NCI-H1417 (cell line): ENCODE data around the gene PITX1.
"Not testable (repeated sequence)": the region's sequence is repeated elsewhere in the genome, so short reads cannot be mapped to it uniquely, and the experiment has no call there.

Experiments used
- DNase-seq, 3 experiments: peaks; one replicate each; lab custom pipeline; 2025; lab: John Stamatoyannopoulos, UW

PITX1 gene

DNA sequence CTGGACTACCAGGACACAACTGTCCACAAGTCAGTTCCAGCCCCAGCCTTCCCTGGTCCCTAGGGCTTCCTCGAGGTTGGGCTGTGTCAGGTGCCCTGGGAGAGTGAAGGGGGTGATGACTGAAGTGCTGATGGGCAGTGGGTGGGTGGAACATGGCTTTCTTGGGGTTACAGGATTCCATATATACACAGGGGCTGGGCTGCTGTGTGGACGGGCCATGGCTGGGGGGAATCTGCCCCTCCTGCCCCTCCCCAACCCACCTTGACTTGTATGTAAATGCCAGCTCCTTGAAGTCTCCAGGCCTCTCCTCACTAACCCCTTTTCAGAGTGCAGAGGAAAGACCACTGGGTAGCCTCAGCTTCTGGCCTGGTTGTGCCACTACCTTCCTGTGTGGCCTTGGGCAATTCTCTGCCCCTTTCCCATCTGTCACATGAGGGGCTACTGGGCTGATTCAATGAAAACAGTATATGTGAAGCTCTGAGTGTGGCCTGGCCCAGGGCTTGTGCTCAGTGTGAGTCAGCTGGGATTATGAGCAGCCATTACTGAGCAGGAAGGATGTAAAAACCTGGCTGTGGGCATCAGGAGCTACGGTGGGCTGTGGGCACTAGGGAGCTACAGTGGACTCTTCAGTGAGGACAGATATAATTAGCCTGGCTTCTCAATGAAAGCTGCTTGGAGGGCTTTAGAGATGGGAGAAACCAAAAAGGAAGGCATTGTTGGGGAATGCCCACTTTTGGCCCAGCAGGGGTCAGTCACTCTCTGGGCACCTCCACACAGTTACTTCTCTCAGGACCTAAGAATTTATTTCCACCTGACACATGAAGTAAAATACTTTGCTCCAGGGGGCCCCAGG lies 23.3 kb downstream of the PITX1 start:
- no peak for DNase-seq

DNA sequence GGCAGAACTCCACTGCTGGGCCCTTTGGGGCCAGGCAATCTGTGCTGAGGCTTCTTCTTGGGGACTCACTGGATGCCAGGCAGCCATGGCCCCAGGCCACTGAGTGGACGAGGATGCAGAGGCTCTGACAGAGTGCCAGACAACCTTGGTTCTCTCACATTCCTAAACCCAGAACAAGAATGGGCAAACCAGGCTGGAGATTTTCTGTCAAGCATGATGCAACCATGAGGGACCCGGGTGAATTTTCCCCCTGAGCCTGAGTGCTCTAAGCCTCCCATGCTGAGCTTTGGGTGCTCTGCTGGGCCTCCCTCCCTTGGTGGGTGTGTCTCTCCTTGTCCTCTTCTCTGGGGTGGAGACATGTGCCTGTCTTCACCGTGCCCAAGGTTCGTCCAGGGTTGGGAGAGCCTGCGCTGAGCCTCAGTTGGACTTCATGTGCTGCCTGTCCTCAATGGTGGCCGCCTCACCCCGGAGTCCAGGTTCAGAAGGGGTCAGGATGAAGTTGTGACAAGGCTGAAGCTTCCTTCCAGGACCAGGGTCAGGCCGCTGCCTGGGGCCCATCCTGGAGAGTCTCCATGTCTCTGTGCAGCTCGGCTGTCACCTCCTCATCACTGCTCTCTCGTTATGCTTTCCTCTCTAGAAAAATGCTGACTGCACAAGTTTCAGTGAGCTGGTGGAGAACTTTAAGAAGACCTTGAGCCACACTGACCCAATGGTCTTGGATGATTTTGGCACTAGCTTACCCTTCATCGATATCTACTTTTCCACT lies 24.1 kb downstream of the PITX1 start:
- peak in 1 of 3 experiments; percentile 47 for DNase-seq

DNA sequence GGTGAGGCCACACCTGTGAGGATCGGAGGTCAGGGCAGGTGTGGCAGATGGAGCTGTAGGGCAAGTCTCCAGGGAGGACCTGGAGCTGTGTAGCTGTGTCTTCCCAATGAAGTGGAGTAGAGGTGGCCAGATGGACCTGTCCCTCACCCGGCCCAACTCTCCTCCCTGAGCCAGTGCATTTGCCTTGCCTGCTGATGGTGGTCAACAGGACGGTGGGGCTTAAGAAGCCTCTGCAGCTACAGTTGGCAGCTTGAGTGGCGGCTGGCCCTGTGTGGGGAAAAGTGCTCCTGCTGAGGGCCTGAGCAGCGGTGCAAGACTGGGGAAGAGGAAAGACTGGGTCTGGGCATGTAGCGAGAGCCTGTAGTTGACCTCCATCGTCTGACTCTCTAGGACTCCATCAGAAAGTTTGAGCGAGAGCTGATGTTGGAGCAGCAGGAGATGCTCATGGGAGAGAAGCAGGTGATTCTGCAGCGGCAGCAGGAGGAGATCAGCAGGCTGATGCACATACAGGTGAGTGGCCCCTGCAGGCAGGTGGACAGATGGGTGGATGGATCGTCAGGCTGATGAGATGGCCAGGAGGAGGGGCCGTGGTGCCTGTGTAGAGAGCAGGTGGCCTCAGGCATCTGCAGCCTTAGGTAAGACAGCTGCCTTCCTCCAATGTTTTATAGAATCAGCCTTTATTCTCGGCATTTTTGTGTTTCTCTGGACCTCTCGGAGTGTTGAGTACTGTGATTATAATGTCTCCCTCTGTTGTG lies 24.9 kb downstream of the PITX1 start:
- peak in 2 of 3 experiments; percentile 47 to 73 for DNase-seq

DNA sequence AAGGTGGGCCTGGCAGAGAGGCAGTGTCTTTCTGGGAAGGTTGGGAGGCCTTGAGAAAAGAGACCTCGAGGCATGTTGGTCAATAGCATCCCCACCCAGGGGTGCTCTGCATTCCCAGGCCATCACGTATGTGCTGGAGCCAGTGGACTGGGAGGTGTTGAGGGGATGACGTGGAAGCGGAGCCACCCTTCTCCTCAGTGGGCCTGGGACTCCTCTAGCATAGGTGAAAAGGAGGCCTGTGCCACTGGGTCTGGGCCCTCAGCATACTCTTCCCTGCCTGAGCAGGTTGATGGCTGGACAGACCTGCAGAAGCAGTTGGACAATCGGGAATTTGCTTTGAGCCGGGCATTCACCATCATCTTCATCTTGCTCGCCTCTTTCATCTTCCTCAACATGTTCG lies 25.5 kb downstream of the PITX1 start:
- DNase-seq, result no peak

DNA sequence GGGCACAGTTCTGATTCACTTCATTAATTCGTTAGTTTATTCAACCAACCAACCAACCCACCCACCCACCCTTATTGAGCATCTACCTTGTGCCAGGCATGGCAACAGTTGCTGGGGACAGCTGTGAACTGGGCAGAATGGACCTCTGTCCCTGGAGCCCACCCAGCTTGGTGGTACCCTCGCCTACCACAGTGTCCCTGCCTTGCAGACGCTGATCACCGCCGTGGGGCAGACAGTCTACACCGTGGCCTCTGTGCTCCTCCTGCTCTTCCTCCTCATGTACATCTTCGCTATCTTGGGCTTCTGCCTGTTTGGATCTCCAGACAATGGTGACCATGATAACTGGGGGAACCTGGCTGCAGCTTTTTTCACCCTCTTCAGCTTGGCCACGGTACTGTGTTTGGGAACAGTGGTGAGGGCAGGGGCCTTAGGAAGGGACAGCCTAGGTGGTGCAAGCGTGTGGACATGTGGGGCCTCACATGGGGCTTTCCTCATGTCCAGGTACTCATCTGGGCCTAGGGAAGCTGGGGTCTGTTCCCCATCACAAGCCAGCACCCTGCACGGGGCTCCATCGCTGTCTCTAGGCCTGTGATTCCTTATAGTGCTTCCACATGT lies 26.2 kb downstream of the PITX1 start:
- no peak for DNase-seq

DNA sequence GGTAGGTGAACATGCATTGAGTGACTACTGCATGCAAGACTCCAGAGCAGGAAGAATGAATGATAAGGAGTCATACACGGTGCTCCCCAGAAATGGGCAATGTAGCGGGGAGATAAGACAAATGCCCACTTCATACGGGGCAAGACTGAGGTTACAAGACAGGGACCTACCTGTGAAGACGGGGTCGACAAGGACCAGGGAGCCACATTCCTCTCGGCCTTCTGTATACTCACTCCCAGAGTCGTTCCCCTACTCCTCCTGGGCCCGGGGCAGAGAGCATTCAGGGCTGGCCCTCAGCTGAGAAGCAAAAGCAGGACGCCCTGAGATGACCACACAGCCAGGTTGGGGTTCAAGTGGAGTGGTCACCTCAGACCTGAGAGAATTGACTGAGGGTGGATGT lies 26.7 kb downstream of the PITX1 start:
- no peak for DNase-seq

DNA sequence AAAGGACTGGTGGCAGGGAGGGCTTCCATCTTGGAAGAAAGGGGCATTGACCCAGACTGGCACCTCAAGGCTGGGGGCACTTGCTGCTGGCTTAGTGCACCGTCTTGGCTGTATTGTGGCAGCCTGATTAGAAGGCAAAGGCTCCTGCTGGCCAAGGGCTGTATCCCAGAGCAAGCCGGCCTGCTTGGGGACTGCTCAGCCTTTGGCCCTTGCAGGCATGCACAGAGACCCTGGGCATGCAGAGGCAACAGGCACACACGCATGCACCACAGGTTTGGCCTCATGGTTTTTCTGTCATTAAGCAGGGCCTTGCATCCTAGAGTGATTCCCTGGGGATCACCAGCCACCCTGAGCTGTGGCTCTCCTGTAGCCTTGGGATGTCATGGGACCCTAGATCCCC lies 29.0 kb downstream of the PITX1 start:
- no peak for DNase-seq

DNA sequence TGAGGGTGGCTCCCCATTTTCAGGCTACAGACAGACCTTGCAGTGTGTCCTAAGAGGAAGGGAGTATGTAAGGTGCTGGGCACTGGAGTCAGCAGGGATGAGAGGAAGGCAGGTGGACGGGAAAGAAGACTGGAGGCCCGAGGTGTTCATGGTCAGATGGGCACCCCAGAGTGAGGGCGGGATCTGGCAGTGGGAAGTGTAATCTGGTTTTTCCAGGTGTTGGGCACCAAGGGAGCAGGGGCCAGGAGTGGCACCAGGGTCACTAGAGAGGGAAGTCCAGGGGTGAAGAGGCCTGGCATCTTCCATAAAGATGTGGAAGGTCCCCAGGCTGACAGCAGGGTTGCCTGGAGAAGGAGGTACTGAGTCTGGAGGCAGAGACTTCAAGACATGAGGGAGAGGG lies 29.7 kb downstream of the PITX1 start:
- no peak for DNase-seq

DNA sequence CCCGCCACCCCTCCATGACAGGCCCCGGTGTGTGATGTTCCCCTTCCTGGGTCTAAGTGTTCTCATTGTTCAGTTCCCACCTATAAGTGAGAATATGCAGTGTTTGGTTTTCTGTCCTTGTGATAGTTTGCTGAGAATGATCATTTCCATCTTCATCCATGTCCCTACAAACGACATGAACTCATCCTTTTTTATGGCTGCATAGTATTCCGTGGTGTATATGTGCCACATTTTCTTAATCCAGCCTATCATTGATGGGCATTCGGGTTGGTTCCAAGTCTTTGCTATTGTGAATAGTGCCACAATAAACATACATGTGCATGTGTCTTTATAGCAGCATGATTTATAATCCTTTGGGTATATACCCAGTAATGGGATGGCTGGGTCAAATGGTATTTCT lies 36.0 kb downstream of the PITX1 start:
- not testable (repeated sequence) for DNase-seq

DNA sequence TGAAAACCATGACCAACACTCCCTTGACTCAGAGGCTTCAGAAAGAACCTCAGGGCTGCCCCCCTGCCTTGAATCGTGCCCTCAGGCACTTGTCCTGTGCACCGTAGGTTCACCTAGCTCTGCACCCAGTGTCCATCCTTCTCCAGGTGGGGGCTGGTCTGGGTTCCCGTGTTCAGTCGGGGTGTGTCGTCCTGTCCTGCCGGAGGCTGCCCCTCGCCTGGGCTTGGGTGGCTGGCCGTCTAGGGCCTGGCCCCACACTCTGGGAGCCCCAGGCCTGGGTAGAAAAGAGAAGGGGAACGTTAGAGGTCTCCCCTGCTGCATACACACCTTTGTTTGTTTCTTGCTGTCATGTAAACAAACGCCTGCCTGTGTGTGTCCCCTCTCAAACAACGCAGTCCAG lies 37.0 kb downstream of the PITX1 start:
- DNase-seq, result no peak

DNA sequence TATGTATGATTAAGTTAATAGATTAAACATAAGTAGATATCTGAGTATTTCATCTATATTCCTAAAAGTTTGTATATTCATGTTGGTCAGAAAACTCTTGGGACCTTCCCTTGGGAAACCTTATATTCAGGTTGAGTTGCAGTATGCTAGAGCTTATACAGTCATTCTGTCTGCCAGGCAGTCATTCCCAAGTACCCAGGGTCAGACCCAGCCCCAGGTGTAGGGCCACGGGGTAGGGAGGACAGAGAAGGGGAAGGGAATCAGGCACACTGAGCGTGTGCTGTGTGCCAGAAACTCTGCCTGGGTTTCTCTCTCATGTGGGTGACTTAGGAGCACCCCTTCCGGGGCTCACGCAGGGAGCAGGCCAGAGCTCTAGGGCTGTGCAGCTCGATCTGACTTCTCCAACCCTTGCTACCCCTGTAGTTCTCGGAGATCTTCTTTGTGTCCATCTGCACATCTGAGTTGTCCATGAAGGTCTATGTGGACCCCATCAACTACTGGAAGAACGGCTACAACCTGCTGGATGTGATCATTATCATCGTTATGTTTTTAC lies 38.1 kb downstream of the PITX1 start:
- DNase-seq, result no peak

DNA sequence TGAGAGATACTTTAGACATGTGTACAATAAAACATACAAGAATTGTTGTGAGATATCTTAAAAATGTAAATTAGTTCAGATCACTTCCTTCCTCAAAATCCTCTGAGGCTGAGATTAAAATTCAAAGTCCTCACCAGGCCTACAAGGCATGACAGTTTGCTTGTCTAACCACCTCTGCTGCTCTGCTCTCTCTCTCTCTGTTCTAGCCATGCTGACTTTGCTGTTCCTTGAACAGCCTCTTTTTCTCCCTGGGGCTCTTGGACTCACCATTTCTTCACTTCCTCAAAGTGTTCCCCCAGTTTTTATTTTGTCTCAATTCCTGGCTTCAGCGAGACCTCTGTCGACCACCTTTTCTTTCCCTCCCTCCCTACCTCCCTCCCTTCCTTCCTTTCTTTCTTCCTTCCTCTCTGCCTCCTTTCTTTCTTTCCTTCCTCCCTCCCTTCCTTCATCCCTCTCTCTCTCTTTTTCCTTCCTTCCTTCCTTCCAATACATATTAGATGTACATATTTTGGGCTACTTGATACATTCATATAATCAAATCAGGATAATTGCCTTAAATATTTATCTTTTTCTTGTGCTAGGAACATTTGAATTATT lies 39.4 kb downstream of the PITX1 start:
- no peak for DNase-seq

DNA sequence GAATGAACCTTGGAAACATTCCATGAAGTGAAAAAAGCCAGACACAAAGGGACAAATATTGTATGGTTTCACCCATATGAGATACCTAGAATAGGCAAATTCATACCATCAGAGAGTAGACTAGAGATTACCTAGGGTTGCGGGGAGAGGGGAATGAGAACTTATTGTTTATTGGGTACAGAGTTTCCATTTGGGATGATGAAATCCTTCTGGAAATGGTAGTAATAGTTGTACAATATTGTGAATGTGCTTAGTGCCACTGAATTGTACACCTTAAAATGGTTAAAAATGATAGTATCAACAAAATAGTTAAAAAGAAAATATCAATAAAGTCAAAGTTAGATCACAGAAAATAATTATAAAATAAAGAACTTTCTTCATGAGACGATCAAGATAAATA lies 40.9 kb downstream of the PITX1 start:
- no peak for DNase-seq

DNA sequence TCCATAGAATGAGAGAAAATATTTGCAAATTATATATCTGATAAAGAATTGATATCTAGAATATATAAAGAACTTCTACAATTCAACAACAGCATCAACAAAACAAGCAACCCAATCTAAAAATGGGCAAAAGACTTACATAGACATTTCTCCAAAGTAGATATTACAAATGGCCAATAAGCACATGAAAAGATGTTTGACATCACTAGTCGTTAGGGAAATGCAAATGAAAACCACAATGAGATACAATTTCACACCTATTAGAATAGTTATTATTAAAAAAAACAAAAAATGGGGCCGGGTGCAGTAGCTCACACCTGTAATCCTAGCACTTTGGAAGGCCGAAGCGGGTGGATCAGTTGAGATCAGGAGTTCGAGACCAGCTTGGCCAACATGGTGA lies 41.9 kb downstream of the PITX1 start:
- no peak for DNase-seq

DNA sequence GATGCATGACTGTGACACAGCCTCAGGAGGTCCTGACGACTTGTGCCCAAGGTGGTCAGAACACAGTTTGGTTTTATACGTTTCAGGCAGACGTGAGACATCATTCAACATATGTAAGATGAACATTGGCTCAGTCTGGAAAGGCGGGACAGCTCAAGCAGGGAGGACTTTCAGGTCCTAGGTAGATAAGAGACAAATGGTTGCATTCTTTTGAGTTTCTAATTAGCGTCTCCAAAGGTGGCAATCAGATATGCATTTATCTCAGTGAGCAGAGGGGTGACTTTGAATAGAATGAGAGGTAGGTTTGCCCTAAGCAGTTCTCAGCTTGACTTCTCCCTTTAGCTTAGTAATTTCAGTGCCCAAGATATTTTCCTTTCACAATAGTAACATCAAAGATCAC lies 43.8 kb downstream of the PITX1 start:
- not testable (repeated sequence) for DNase-seq

DNA sequence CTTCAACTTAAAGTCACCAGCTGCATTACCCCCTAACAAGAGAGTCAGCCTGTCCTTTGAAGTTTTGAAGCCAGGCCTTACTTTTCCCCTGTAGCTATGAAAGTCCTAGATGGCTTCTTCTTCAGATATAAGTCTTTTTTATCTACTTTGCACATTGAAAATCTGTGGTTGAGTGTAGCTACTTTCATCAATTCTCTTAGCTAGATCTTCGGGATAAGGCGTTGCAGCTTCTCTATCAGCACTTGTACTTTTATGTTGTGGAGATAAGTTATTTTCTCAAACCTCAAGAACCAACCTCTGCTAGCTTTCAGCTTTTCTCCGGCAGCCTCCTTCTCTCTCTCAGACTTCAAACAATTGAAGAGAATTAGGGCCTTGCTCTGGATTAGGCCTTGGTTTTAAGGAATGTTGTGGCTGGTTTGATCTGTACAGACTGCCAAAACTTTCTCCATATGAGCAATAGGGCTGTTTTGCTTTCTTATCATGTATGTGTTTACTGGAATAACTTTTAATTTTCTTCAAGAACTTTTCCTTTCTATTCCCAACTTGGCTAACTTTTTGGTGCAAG lies 44.7 kb downstream of the PITX1 start:
- DNase-seq, result no peak

DNA sequence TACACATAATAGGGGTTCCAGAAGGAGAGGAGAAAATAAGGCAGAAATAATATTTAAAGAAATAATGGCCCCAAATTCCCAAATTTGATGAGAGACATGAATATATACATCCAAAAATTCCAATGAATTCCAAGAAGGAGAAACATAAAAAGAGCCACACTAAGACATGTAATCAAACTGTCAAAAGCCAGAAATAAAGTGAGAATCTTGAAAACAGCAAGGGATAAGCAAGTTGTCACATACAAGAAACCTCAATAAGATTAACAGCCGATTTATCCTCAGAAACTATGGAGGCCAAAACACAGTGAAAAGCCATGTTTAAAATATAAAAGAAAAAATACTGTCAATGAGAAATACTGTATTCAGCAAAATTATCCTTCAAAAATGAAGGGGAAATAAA lies 51.8 kb downstream of the PITX1 start:
- no peak for DNase-seq

DNA sequence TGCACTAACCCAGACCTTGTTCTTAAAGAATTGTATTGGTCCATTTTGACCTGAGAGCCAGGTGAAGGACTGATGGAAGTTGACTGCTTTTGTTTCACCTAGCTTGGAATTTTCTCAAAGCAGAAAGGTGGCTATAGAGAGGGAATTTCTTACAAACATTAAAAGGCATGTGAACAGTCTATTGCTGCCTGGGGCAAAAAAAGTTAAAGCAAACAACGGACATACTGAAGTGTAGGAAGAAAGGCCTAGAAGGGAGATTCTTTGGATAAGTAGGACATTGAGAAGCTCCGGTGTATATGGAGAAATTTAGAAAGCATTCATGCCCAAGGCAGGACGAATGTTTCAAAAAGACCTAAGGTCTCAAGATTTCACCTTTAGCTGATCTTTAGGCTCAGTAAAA lies 54.6 kb downstream of the PITX1 start:
- no peak for DNase-seq
